Measurements from ENCODE around the gene CCM2. TPM values are rescaled to one million over a fixed set of nuclear protein-coding genes. Genes with fewer than 3 reads are reported as not detected.

Gene CCM2
- total and polyA plus RNA-seq, 2 of the 8 experiments (the other 6 are each of a cell fraction or from before 2014, with no cell fraction given): 31.6 to 41.2 TPM

GRCh38 chr7:45055594-45056219, 55.7 kb downstream of the CCM2 start:
- ChIA-PET CTCF (ENCODE audit: partially characterized antibody) (no interaction called here), POLR2A (ENCODE audit: partially characterized antibody) (interaction anchor here (1.2 kb wide), 1 partner anchor 259 kb away, joined by 3 read pairs; no protein-coding TSS in a partner anchor)
- Histone ChIP-seq H4K8ac (ENCODE audit: extremely low read depth, insufficient read depth, low read length) (no peak overlapping the region), H3K4me3 (ENCODE audit: extremely low read depth in 1 of 4, insufficient read depth in 2 of 4, low read depth in 3 of 4, low read length in 4 of 4) (no peak overlapping the region), H3K4me1 (replicated peaks in 1 of 4; ENCODE audit: control insufficient read depth in 3 of 4, insufficient read depth in 4 of 4, low read length in 3 of 4) (no peaks in the 10 kb centered on the region), H3K79me1 (ENCODE audit: low read depth, low read length) (no peaks in the 10 kb centered on the region; the same call in 1 of the 2 replicates), H3K27ac (ENCODE audit: low read depth, low read length) (no peak overlapping the region), H3K4me2 (ENCODE audit: insufficient read depth in 1 of 2, low read depth in 2 of 2, low read length in 2 of 2) (no peak overlapping the region), H3K9ac (replicated peaks in 1 of 4; ENCODE audit: extremely low read depth in 1 of 4, low read depth in 3 of 4, low read length in 3 of 4) (no peak overlapping the region), H2AFZ (ENCODE audit: low read length) (no peak overlapping the region), H3K79me2 (ENCODE audit: control insufficient read depth in 1 of 2, insufficient read depth in 2 of 2, low read length in 2 of 2) (no peaks in the 10 kb centered on the region), H4K20me1 (replicated peaks in 1 of 2; ENCODE audit: control insufficient read depth in 1 of 2, insufficient read depth in 2 of 2, low read length in 2 of 2) (peaks cover 0 to 7% of the 10 kb centered on the region in 2 experiments), H3K27me3 (replicated peaks in 1 of 4; ENCODE audit: control insufficient read depth in 3 of 4, extremely low read depth in 1 of 4, insufficient read depth in 3 of 4, low read length in 3 of 4) (no peaks in the 10 kb centered on the region), H3K9me3 (ENCODE audit: insufficient read depth in 2 of 2, low read depth in 1 of 2, low read length in 1 of 2) (no peaks in the 10 kb centered on the region), H2AK5ac (ENCODE audit: low read depth, low read length) (no peak overlapping the region), H4K91ac (replicated peaks; ENCODE audit: insufficient read length, low read length) (no peak overlapping the region), H3K14ac (ENCODE audit: insufficient read length) (no peak overlapping the region), H2BK5ac (ENCODE audit: low read depth, low read length) (no peak overlapping the region), H2BK120ac (replicated peaks; ENCODE audit: low read depth, low read length) (no peak overlapping the region), H2BK12ac (ENCODE audit: low read depth, low read length) (no peak overlapping the region), H2BK15ac (ENCODE audit: low read length) (no peak overlapping the region), H3K18ac (ENCODE audit: extremely low read depth, low read length) (no peak overlapping the region), H3K4ac (replicated peaks; ENCODE audit: insufficient read length, low read depth, low read length) (no peak overlapping the region), H2BK20ac (ENCODE audit: low read length) (no peak overlapping the region), H4K5ac (ENCODE audit: insufficient read length, low read depth, low read length) (no peak overlapping the region), H3K36me3 (ENCODE audit: control insufficient read depth in 2 of 4, insufficient read depth in 4 of 4, low read length in 3 of 4) (peaks cover 0 to 2% (median 0%) of the 10 kb centered on the region in 4 experiments; a peak in 1 of 8 replicates), H3K56ac (replicated peaks; ENCODE audit: insufficient read length, low read depth, low read length) (no peak overlapping the region), H3K23ac (ENCODE audit: insufficient read length) (no peak overlapping the region), H3K23me2 (ENCODE audit: low read depth, low read length) (no peaks in the 10 kb centered on the region)
- FAIRE-seq (no peak), DNase-seq (ENCODE audit: low read depth in 1 of 2, low spot score in 2 of 2) (no peak)
- WGBS, 2 experiments (ENCODE audit: extremely low coverage in 1 of 2, insufficient coverage in 1 of 2, insufficient read length in 1 of 2, insufficient replicate concordance in 2 of 2, low coverage in 1 of 2, low lambda C conversion rate in 2 of 2, missing lambda C conversion rate in 1 of 2): 94% methylated on average over 5 of the region's 5 CpGs; no CpG with 5 or more reads in 1 of the 2 experiments
- TF ChIP-seq CBX8 (IDR thresholded peaks at IDR 0.05; ENCODE audit: borderline replicate concordance, low read depth, low read length) (no peak), TAF7 (optimal IDR thresholded peaks at IDR 0.05; ENCODE audit: borderline replicate concordance, low read depth, low read length) (no peak), MAFK (IDR thresholded peaks at IDR 0.05; ENCODE audit: low read depth, low read length) (no peak), SIRT6 (IDR thresholded peaks at IDR 0.05; ENCODE audit: low read length) (no peak), HDAC2 (IDR thresholded peaks at IDR 0.05; ENCODE audit: borderline replicate concordance in 1 of 2, low read depth in 2 of 2, low read length in 2 of 2) (no peak), POU5F1 (IDR thresholded peaks at IDR 0.05; ENCODE audit: low read depth, low read length) (no peak), ZNF274 (IDR thresholded peaks at IDR 0.05; ENCODE audit: borderline replicate concordance, extremely low read depth, low read length) (no peak), GABPA (IDR thresholded peaks at IDR 0.05; ENCODE audit: borderline replicate concordance, insufficient read depth, low read length) (no peak), TAF1 (IDR thresholded peaks at IDR 0.05; ENCODE audit: low read depth, low read length) (no peak), SP1 (IDR thresholded peaks at IDR 0.05; ENCODE audit: low read depth, low read length) (no peak), NRF1 (IDR thresholded peaks at IDR 0.05; ENCODE audit: low read depth, low read length) (no peak), SP2 (IDR thresholded peaks at IDR 0.05; ENCODE audit: low read length) (no peak), TCF12 (IDR thresholded peaks at IDR 0.05; ENCODE audit: low read depth, low read length) (no peak), SAP30 (IDR thresholded peaks at IDR 0.05; ENCODE audit: insufficient read depth, insufficient replicate concordance, low read length) (no peak)

Measured in H1 (cell line).